RKO (cell line): ENCODE data around the gene IL17RA.

Experiments used
- DNase-seq: peaks from one replicate; pipeline ENCODE4 v3.0.0-alpha.2; 2016; ENCODE audit warnings: low spot score

The IL17RA gene

GRCh38 chr22:17083811-17084441, 874 bp upstream of the IL17RA start:
- DNase-seq, result no peak

GRCh38 chr22:17085277-17086181, 729 bp downstream of the IL17RA start:
- no peak for DNase-seq

GRCh38 chr22:17086296-17086695, 1.5 kb downstream of the IL17RA start:
- no peak for DNase-seq

- DNase-seq, result no peak
Measured at GRCh38 chr22:17086788-17087497, 2.1 kb downstream of the IL17RA start.

- no peak for DNase-seq
Measured at GRCh38 chr22:17087498-17088131, 2.8 kb downstream of the IL17RA start.

GRCh38 chr22:17090550-17090949, 5.8 kb downstream of the IL17RA start:
- DNase-seq, result no peak

GRCh38 chr22:17091851-17092250, 7.1 kb downstream of the IL17RA start:
- DNase-seq, result no peak

GRCh38 chr22:17093081-17093480, 8.3 kb downstream of the IL17RA start:
- DNase-seq, result no peak

- DNase-seq, result no peak
Measured at GRCh38 chr22:17095538-17095937, 10.7 kb downstream of the IL17RA start.

- no peak for DNase-seq
Measured at GRCh38 chr22:17096071-17096470, 11.3 kb downstream of the IL17RA start.

- DNase-seq, result no peak
Measured at GRCh38 chr22:17097062-17097461, 12.3 kb downstream of the IL17RA start.

- DNase-seq, result no peak
Measured at GRCh38 chr22:17097701-17098100, 12.9 kb downstream of the IL17RA start.

- DNase-seq, result no peak
Measured at GRCh38 chr22:17098379-17098819, 13.6 kb downstream of the IL17RA start.

- no peak for DNase-seq
Measured at GRCh38 chr22:17100621-17101020, 15.8 kb downstream of the IL17RA start.

- DNase-seq, result no peak
Measured at GRCh38 chr22:17101475-17102296, 16.9 kb downstream of the IL17RA start.

- DNase-seq, result no peak
Measured at GRCh38 chr22:17102297-17102667, 17.5 kb downstream of the IL17RA start.

GRCh38 chr22:17103351-17103750, 18.6 kb downstream of the IL17RA start:
- no peak for DNase-seq

GRCh38 chr22:17104336-17104935, 19.6 kb downstream of the IL17RA start:
- no peak for DNase-seq

GRCh38 chr22:17105143-17106129, 20.6 kb downstream of the IL17RA start:
- DNase-seq, result no peak
